Caki2 (cell line): ENCODE data around the gene BEST1. TPM values are rescaled to one million over a fixed set of nuclear protein-coding genes. Genes with fewer than 3 reads are reported as not detected.
A peak's percentile ranks its signal among the peaks of the same experiment; 100 is the strongest.
"Not testable (repeated sequence)": the region's sequence is repeated elsewhere in the genome, so short reads cannot be mapped to it uniquely, and the experiment has no call there.

Experiments
- DNase-seq: peaks from one replicate; pipeline ENCODE4 v3.0.0-alpha.2; 2015; ENCODE audit warnings: low read depth
- in situ Hi-C: cut with HindIII; loops from 2 replicates; pipeline ENCODE4 v1.10.0; 2016; ENCODE audit warnings: low sequenced_read_pairs, low pct_unique_long_range_greater_than_20kb, mixed read lengths
- total RNA-seq: library from RNA; depleted of rRNA; stranded (reverse); fragments of >200 nt; shearing (Covaris generic); gene quantifications from 2 replicates; pipeline ENCODE4 v1.2.3, GENCODE V29; 2014; ENCODE audit warnings: low replicate concordance; rRNA removed

The BEST1 gene
- total RNA-seq, 1 experiment from 2014 or later, result not detected

DNA sequence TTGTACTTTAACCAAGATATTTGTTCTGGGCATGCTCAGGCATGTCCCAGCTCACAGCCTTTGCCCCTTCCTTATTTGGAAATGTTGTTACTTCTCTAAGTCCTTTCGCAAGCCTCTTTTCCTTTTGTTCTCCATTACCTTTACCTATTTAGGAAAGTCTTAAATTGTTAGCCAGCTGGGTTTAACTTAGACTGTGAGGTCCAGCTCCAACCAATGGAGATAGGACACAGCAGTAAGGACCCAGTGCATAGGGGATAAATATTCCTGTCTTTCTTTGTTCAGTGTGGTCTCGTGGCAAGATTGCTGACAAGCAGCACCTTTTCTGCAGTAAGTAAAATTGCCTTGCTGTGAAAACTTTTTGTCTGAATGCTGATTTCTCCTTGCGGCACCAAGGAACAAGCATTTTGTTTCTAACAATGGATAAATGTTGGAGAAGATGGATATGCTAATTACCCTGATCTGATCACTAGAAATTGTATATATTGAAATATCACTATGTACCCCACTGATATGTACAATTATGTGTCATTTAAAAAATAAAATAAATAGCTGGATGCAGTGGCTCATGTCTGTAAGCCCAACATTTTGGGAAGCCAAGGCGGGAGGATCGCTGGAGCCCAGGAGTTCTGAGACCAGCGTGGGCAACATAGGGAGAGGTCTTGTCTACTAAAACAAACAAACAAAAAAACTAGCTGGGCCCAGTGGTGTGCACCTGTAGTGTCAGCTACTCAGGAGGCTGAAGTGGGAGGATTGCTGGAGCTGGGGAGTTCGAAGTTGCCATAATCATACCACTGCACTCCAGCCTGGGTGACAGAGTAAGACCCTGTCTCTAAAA is 49.2 kb downstream of the BEST1 start:
- no peak for DNase-seq
- in situ Hi-C loops, result no loop called here

DNA sequence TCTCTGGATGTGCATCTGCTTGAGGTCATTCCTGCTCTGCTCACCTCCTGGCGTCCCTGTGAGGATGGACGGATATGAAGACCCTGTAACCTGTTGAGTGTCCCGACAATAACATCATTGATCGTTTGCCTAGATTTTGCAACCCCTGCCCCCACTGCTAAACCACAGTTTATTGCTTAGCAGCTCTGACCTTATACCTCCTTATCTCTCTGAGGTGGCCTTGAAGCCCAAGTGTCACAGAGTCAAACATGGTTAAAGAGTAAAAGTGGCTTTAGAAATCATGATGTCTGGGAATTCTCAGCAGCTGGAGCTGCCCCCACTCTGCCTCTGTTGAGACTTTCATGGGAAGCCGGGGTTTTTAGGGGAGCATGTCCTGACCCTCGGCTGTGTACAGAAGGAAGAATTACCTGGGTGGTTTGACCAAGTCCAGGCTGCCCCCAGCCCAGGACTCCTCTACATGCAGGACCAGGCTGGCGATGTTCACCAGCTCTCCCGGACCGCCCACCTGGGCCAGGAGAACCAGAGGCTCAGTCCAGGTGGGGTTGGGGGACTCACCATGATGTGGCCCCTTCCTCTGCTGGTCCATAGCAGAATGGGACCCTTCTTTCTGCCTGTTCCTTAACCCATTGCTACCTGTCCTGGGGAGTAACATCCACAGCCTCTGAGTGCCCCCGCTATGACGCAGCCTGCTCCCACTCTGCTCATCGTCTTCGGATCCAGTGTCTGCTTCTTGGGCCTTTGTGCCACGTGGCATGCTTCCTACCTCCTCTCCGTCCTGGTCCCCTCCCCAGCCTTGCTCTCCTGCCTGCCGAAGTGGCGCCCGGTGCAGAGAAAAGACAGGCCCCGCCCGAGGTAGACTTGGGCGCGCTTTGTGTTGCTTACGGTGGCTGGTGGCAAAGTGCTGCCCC is 50.6 kb downstream of the BEST1 start:
- no peak for DNase-seq
- in situ Hi-C loops, result no loop called here

DNA sequence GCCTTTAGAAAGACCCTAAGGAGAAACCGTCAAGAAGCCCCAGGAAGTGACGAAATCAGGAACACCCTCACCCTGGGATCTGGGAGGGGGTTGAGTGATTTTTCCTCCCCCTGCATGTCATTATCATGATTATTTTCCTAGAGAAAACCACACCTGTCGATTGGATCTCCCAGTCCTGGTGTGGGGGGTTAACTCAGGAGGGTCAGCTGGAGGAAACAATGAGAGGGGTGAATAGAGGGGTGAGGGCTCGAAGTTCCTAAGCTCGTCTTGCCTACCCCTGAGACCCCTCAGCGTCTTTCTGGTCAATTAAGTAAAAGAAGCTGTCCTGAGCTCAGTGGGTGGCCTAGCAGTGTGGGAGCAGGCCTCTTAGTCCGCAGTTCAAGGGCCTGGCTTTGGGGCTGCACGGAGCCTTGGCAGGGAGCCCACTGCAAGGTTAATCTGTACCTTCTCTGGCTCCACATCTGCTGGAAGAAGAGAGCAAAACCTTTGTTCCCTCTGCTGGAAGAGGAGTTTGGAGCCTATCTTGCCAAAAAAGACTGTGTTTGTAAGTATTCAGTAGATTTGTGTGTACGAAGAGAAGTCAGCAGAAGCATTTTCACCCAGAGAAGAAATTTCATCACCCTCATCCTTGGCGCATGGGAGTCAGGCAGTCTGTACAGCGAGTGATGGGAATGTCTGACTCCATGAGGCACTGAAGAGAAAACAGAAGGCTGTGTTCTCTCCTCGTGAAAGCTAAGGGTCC is 51.5 kb downstream of the BEST1 start:
- DNase-seq, result peak; percentile 45
- in situ Hi-C loops, result no loop called here

DNA sequence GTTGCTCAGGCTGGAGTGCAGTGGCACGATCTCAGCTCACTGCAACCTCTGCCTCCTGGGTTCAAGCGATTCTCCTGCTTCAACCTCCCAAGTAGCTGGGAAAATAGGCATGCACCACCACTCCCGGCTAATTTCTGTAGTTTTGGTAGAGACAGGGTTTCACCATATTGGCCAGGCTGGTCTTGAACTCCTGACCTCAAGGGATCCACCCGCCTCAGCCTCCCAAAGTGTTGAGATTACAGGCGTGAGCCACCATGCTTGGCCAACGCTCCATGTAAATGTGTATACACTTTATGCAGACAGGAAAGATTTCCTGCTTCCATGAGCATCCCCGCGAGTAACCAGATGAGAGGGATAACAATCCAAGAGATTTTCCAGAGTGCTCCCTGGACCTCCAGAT is 52.1 kb downstream of the BEST1 start:
- in situ Hi-C loops, DNase-seq: not testable (repeated sequence)

DNA sequence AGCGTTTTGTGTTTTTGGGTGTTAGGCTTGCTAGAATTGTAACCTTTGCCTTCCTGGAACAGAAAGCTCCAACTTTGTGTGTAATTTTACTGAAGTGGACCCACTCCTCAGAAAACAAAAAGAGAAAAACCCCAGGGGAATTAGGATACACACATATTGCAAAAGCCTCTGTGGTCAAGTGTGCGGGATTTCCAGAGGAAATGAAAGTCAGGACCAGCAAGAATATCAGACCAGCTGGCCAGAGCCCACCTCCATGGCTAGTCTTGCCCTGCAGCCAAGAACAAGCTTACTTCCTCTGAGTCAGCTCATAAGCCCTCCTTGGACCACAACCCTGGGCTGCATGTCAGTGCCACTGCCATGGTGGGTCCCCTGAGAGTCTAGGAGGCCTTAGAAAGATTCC is 54.3 kb downstream of the BEST1 start:
- no peak for DNase-seq
- in situ Hi-C loops, result no loop called here

DNA sequence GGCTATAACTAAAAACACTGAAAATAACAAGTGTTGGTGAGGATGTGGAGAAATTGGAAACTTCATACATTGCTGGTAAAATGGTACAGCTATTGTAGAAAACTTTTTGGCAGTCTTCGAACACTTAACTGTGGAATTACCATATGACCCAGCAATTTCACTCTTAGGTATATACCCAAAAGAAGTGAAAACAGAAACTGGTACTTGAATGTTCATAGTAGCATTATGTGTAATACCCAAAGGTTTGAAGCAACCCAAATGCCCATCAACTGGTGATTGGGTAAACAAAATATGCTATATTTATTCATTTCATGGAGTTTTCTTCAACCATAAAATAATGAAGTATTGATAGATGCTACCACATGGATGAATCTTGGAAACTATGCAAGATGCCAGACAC is 58.0 kb downstream of the BEST1 start:
- in situ Hi-C loops, result no loop called here
- DNase-seq, result no peak

DNA sequence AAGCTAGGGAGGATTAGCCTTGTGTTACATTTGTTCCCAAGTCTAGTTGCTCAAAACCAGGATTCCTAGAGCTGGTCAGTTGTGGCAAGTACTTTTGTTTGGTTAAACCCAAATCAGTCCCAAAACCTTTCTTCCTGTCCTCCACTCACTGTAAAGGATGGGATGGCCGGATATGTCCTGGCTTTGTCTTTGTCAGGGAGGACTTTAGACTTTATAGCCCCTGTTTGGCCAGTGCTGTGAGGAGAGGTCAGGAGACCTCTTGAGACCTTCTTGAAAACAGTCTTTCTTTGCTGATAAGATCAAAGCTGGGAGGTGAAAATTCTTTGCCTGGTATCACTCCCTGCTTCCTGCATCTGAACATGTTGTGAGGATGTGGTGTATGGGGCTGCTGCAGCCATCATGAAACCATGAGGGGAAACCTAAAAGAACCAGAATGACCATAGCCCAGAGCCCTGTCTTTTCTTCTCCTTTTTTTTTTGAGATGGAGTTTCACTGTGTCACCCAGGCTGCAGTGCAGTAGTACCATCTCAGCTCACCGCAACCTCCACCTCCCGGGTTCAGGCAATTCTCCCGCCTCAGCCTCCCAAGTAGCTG is 60.9 kb downstream of the BEST1 start:
- no peak for DNase-seq
- in situ Hi-C loops, result no loop called here

DNA sequence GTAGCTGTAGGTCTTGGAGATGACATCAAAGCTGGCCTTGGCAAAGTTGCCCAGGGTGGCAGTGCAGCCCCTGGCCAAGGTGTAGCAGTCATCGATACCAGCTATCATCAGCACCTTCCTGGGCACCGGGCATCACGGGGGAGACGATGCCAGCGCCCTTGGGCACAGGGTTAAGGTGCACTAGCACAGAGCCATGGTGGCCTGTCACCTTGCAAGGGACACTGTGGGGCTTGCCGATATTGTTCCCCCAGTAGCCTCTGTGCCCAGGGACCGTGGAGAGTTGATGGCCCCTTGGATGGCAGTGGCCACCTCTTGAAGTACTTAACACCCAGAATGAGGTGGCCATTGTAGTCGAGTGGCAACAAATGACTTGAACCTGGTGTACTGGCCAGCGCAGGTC is 61.7 kb downstream of the BEST1 start:
- in situ Hi-C loops, result no loop called here
- no peak for DNase-seq

DNA sequence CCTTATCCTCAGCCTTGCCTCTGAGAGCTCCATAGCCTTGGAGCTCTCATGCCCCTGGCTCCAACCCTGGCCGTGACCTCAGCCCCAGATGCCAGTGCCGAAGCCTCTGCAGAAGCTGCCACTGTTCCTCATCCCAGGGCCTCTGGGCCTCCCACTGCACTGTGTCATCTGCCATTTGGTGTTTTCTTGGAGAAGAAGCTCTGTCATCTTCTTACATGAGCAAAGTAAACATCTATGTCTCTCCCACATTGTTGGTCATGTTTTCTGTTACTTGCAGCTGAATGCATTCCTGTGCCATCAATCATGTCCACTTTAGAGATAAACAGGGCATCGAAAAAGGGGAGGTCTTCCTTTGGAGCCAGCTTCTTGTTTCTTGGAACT is 62.3 kb downstream of the BEST1 start:
- in situ Hi-C loops, result no loop called here
- DNase-seq, result no peak

DNA sequence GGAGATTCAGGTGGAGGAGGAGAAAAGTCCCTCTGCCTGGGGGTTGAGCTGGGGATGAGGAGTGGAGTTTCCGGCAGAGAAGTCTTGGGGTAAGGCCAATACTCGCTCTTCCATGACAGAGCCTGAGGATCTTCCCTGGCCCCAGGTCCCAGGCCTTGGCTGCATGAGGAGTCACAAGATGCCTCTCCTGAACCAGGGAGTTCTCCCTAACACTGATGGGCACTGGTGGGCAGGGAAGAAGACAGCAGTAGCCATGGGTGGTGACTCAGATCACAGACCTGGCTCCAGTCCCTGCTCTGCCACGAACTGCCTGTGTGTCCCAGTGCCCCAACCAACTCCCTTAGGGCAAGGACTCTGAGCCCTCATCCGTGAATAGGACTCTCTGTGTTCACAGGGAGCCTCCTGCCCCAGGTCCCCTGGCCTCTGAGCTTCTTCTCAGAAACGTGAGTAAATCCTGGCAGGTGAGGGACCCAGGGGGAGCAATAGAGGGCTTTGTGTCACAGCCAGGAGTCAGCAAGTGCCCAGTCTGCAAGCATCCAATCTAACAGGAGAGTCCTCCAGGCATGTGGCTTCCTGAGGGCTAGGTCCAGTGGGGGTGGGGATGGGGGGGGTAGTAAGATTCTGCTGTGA is 62.8 kb downstream of the BEST1 start:
- in situ Hi-C loops, result no loop called here
- DNase-seq, result peak; percentile 97

Other genes starting within 250 kb of the BEST1 start
- gene MYRF, start 197.7 kb upstream of the BEST1 start, total RNA-seq, result 2.5 and 7.4 TPM in 2 replicates
- 61.3 and 85.2 TPM in 2 replicates for gene TMEM258, start 157.8 kb upstream of the BEST1 start, total RNA-seq
- 61.0 and 66.9 TPM in 2 replicates for gene FEN1, start 157.4 kb upstream of the BEST1 start, total RNA-seq
- 49.8 and 55.0 TPM in 2 replicates for gene FADS1, start 133.3 kb upstream of the BEST1 start, total RNA-seq
- 5.7 and 8.6 TPM in 2 replicates for gene FADS2, start 122.1 kb upstream of the BEST1 start, total RNA-seq
- 86.2 and 95.6 TPM in 2 replicates for gene FADS3, start 58.8 kb upstream of the BEST1 start, total RNA-seq
- gene RAB3IL1, start 32.8 kb upstream of the BEST1 start, total RNA-seq, result 7.5 and 9.6 TPM in 2 replicates
- 2,721 and 2,840 TPM in 2 replicates for gene FTH1, start 17.3 kb downstream of the BEST1 start, total RNA-seq
- gene INCENP, start 173.7 kb downstream of the BEST1 start, total RNA-seq, result 28.8 and 34.7 TPM in 2 replicates
- gene SCGB1D1, start 239.9 kb downstream of the BEST1 start, total RNA-seq, result not detected in 2 replicates